Measurements from ENCODE around the gene ZWINT. TPM values are rescaled to one million over a fixed set of nuclear protein-coding genes. Genes with fewer than 3 reads are reported as not detected.
A peak's percentile ranks its signal among the peaks of the same experiment; 100 is the strongest.

ZWINT gene
- total RNA-seq, 1 donor from 2014 or later, result 2.6 TPM

DNA sequence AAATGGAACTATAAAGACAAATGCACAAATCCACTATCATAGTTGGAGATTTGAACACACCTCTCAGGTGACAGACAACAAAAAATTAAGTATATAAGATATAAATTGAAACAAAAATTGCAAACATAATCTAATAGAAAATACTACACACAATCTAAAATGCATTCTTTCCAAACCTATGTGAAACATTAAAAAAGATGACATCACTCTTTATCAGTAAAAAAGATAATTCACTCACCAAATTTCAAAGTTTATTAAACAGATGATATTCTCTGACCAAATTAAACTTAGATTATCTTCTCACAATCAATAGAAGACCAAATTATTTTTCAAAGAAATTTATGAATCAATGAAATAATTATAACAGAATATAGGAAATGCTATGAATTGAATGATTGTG lies 4.0 kb downstream of the ZWINT start:
- TF ChIP-seq, protein P1, sequence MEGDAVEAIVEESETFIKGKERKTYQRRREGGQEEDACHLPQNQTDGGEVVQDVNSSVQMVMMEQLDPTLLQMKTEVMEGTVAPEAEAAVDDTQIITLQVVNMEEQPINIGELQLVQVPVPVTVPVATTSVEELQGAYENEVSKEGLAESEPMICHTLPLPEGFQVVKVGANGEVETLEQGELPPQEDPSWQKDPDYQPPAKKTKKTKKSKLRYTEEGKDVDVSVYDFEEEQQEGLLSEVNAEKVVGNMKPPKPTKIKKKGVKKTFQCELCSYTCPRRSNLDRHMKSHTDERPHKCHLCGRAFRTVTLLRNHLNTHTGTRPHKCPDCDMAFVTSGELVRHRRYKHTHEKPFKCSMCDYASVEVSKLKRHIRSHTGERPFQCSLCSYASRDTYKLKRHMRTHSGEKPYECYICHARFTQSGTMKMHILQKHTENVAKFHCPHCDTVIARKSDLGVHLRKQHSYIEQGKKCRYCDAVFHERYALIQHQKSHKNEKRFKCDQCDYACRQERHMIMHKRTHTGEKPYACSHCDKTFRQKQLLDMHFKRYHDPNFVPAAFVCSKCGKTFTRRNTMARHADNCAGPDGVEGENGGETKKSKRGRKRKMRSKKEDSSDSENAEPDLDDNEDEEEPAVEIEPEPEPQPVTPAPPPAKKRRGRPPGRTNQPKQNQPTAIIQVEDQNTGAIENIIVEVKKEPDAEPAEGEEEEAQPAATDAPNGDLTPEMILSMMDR (IDR thresholded peaks at IDR 0.05; ENCODE audit: insufficient read depth, low read length, severe bottlenecking), result no peak
- Histone ChIP-seq H3K36me3 (ENCODE audit: control insufficient read depth, insufficient read depth, low read length) (peaks cover 4% of the 10 kb centered on the region), H3K27me3 (ENCODE audit: control insufficient read depth, insufficient read depth, low read length) (no peaks in the 10 kb centered on the region), H3K4me3 (ENCODE audit: low read depth, low read length) (no peak overlapping the region)
- FAIRE-seq (no peak), DNase-seq (ENCODE audit: low read depth) (no peak)

DNA sequence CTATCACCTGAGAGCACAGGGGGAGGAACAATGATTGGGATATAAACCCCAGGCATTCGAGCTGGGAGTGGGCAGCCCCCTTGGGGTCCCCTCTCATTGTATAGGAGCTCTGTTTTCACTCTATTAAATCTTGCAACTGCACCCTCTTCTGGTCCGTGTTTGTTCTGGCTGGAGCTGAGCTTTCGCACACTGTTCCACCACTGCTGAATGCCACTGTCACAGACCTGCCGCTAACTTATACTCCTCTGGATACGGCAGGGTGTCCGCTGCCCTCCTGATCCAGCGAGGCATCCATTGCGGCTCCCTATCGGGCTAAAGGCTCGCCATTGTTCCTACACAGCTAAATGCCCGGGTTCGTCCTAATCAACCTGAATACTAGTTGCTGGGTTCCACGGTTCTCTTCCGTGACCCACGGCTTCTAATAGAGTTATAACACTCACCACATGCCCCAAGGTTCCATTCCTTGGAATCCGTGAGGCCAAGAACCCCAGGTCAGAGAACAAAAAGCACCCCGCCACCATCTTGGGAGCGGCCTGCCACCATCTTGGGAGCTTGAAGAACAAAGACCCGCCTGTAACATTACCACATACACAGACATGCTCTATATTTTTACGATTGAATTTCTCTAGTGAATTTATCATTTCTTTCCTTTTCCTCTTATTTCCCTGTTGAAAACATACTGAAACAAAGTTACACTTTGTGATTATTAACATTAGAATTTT lies 9.0 kb downstream of the ZWINT start:
- Histone ChIP-seq H3K4me3 (ENCODE audit: low read depth, low read length) (no peak overlapping the region), H3K27me3 (ENCODE audit: control insufficient read depth, insufficient read depth, low read length) (no peaks in the 10 kb centered on the region), H3K36me3 (ENCODE audit: control insufficient read depth, insufficient read depth, low read length) (no peaks in the 10 kb centered on the region)
- no peak for FAIRE-seq
- TF ChIP-seq, protein P1 (IDR thresholded peaks at IDR 0.05; ENCODE audit: insufficient read depth, low read length, severe bottlenecking), result no peak
- no peak for DNase-seq (ENCODE audit: low read depth)

DNA sequence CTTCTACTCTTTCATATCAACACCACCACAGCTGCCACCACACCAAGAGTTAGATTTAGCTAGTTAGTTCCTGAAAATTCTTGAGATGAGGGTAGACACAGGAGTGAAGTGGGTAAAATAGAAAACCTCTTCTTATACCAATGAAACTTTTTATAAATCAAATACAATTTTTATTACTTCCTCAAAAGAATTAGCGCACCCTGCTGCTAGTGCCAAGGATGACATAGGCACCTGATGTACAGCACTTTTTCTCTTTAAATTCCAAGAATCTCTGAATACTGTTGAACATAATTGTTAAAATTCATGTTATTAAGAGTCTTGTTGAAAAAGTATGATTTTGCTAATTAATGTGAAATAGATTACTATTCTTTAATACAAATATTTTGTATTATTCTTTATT lies 11.4 kb downstream of the ZWINT start:
- H3K36me3 ChIP-seq (ENCODE audit: control insufficient read depth, insufficient read depth, low read length), result no peaks in the 10 kb centered on the region
- H3K27me3 ChIP-seq (ENCODE audit: control insufficient read depth, insufficient read depth, low read length), result no peaks in the 10 kb centered on the region
- H3K4me3 ChIP-seq (ENCODE audit: low read depth, low read length), result no peak overlapping the region
- DNase-seq (ENCODE audit: low read depth) (peak; percentile 25), FAIRE-seq (no peak)
- TF ChIP-seq, protein P1 (IDR thresholded peaks at IDR 0.05; ENCODE audit: insufficient read depth, low read length, severe bottlenecking), result peak; percentile 23

GRCh38 chr10:56348101-56348500 lies 13.0 kb downstream of the ZWINT start:
- H3K4me3 ChIP-seq (ENCODE audit: low read depth, low read length), result no peak overlapping the region
- DNase-seq (ENCODE audit: low read depth) (no peak), FAIRE-seq (no peak)
- no peaks in the 10 kb centered on the region for H3K27me3 ChIP-seq (ENCODE audit: control insufficient read depth, insufficient read depth, low read length)
- no peaks in the 10 kb centered on the region for H3K36me3 ChIP-seq (ENCODE audit: control insufficient read depth, insufficient read depth, low read length)
- TF ChIP-seq, protein P1 (IDR thresholded peaks at IDR 0.05; ENCODE audit: insufficient read depth, low read length, severe bottlenecking), result no peak

GRCh38 chr10:56346845-56347415 lies 14.1 kb downstream of the ZWINT start:
- Histone ChIP-seq H3K4me3 (ENCODE audit: low read depth, low read length) (no peak overlapping the region), H3K27me3 (ENCODE audit: control insufficient read depth, insufficient read depth, low read length) (no peaks in the 10 kb centered on the region), H3K36me3 (ENCODE audit: control insufficient read depth, insufficient read depth, low read length) (no peaks in the 10 kb centered on the region)
- DNase-seq (ENCODE audit: low read depth), result peak; percentile 77
- FAIRE-seq, result no peak
- TF ChIP-seq, protein P1 (IDR thresholded peaks at IDR 0.05; ENCODE audit: insufficient read depth, low read length, severe bottlenecking), result no peak
